Uterus (tissue), 2 donors: Measurements from ENCODE around the gene LCP2.

Source experiments
- CTCF ChIP-seq, 4 experiments: fragments of 200-600 bp in 2 of 4; fragments of 450-650 bp in 2 of 4; sonication (generic) in 2 of 4; IDR thresholded peaks; one replicate each; pipeline ENCODE4 v1.5.1; 2016 to 2019; ENCODE audit warnings: antibody characterized with exemption in 4 of 4, mild to moderate bottlenecking in 2 of 4, moderate library complexity in 1 of 4
- POLR2A ChIP-seq, 2 donors: fragments of 450-650 bp; IDR thresholded peaks; one replicate each; pipeline ENCODE4 v1.6.1; 2016; ENCODE audit warnings: antibody characterized with exemption in 2 of 2, mild to moderate bottlenecking in 1 of 2, moderate library complexity in 1 of 2

- TF ChIP-seq CTCF (IDR thresholded peaks at IDR 0.05) = no peak
- TF ChIP-seq POLR2A (IDR thresholded peaks at IDR 0.05) = no peak
Measured at GRCh38 chr5:170275376-170275994, 22.1 kb downstream of the LCP2 start.
